OCI-LY3 (cell line): ENCODE data around the gene GPC3.

Experiments
- CTCF ChIP-seq: fragments of 200-600, 300-600 bp; sonication (generic); IDR thresholded peaks from 2 replicates; pipeline ENCODE4 v1.5.1; 2014; ENCODE audit warnings: antibody characterized with exemption, low read length, low read depth
- EZH2phosphoT487 ChIP-seq: fragments of 200-600 bp; shearing (Covaris generic); IDR thresholded peaks from 2 replicates; pipeline ENCODE4 v1.6.1; 2018; ENCODE audit warnings: antibody characterized with exemption, mixed run types, low read depth

GRCh38 chrX:133973704-133974103, 11.7 kb downstream of the GPC3 start:
- TF ChIP-seq CTCF, result no peak
- no peak for TF ChIP-seq EZH2phosphoT487
